H9 (cell line): ENCODE data around the gene SYT2. TPM values are rescaled to one million over a fixed set of nuclear protein-coding genes. Genes with fewer than 3 reads are reported as not detected.
"Not testable (repeated sequence)": the region's sequence is repeated elsewhere in the genome, so short reads cannot be mapped to it uniquely, and the experiment has no call there.

Source experiments
- DNase-seq: peaks from one replicate; pipeline ENCODE4 v3.0.0-alpha.2; 2017
- H2AFZ ChIP-seq: one replicate; pipeline ENCODE4 v1.6.1; 2013; ENCODE audit warnings: mild to moderate bottlenecking, low read length, control low read depth, moderate library complexity
- H2AK5ac ChIP-seq: 2 replicates; pipeline ENCODE4 v1.6.1; 2013; ENCODE audit warnings: low read length, control low read depth, mixed read lengths; ENCODE audit not compliant: insufficient read length
- H2BK120ac ChIP-seq: one replicate; pipeline ENCODE4 v1.6.1; 2013; ENCODE audit warnings: low read depth, mild to moderate bottlenecking, low read length, control low read depth, inconsistent platforms; ENCODE audit not compliant: poor library complexity, severe bottlenecking
- H2BK12ac ChIP-seq: 2 replicates; pipeline ENCODE4 v1.6.1; 2013; ENCODE audit warnings: low read length, control low read depth, mixed read lengths, low read depth; ENCODE audit not compliant: insufficient read length
- H2BK15ac ChIP-seq: 2 replicates; pipeline ENCODE4 v1.6.1; 2013; ENCODE audit warnings: low read depth, low read length, control low read depth
- H2BK20ac ChIP-seq: one replicate; pipeline ENCODE4 v1.6.1; 2013; ENCODE audit warnings: low read depth, mild to moderate bottlenecking, low read length, control low read depth, inconsistent platforms; ENCODE audit not compliant: poor library complexity, severe bottlenecking
- H2BK5ac ChIP-seq: 2 replicates; pipeline ENCODE4 v1.6.1; 2013; ENCODE audit warnings: low read length, control low read depth, mixed read lengths; ENCODE audit not compliant: insufficient read length
- H3K14ac ChIP-seq: 2 replicates; pipeline ENCODE4 v1.6.1; 2013; ENCODE audit warnings: low read length, control low read depth; ENCODE audit not compliant: insufficient read depth
- H3K18ac ChIP-seq: 2 replicates; pipeline ENCODE4 v1.6.1; 2013; ENCODE audit warnings: low read depth, mild to moderate bottlenecking, mixed read lengths, low read length, control low read depth; ENCODE audit not compliant: insufficient read length
- H3K23ac ChIP-seq: 2 replicates; pipeline ENCODE4 v1.6.1; 2013; ENCODE audit warnings: low read length, control low read depth, mixed read lengths, low read depth; ENCODE audit not compliant: insufficient read length
- H3K23me2 ChIP-seq: 2 replicates; pipeline ENCODE4 v1.6.1; 2013; ENCODE audit warnings: low read depth, mild to moderate bottlenecking, mixed read lengths, low read length, control low read depth; ENCODE audit not compliant: insufficient read length, poor library complexity, severe bottlenecking
- H3K27ac ChIP-seq: 2 replicates; pipeline ENCODE4 v1.5.1; 2013; ENCODE audit warnings: low read length, control low read depth, mixed read lengths, low read depth; ENCODE audit not compliant: insufficient read length
- H3K27me3 ChIP-seq: 2 replicates; pipeline ENCODE4 v1.6.1; 2013; ENCODE audit warnings: low read length, control low read depth, inconsistent platforms; ENCODE audit not compliant: insufficient read depth
- H3K4ac ChIP-seq: 2 replicates; pipeline ENCODE4 v1.6.1; 2013; ENCODE audit warnings: low read depth, mild to moderate bottlenecking, control low read depth, inconsistent platforms, low read length, moderate library complexity
- H3K4me1 ChIP-seq: 2 replicates; pipeline ENCODE4 v1.6.1; 2013; ENCODE audit warnings: low read length, control low read depth, inconsistent platforms; ENCODE audit not compliant: insufficient read depth
- H3K4me2 ChIP-seq: 2 replicates; pipeline ENCODE4 v1.6.1; 2013; ENCODE audit warnings: low read length, control low read depth, mixed read lengths; ENCODE audit not compliant: insufficient read length, insufficient read depth
- H3K56ac ChIP-seq: 2 replicates; pipeline ENCODE4 v1.6.1; 2013; ENCODE audit warnings: low read depth, mild to moderate bottlenecking, mixed read lengths, low read length, control low read depth; ENCODE audit not compliant: insufficient read length
- H3K79me1 ChIP-seq: 2 replicates; pipeline ENCODE4 v1.6.1; 2013; ENCODE audit warnings: low read depth, mild to moderate bottlenecking, moderate library complexity, low read length, control low read depth, inconsistent platforms; ENCODE audit not compliant: insufficient read depth, poor library complexity, severe bottlenecking
- H3K79me2 ChIP-seq: 2 replicates; pipeline ENCODE4 v1.6.1; 2013; ENCODE audit warnings: low read length, control low read depth, inconsistent platforms; ENCODE audit not compliant: insufficient read depth
- H3K9ac ChIP-seq: 2 replicates; pipeline ENCODE4 v1.6.1; 2013; ENCODE audit warnings: low read length, control low read depth, mixed read lengths; ENCODE audit not compliant: insufficient read length; ENCODE audit errors: extremely low read depth
- H3K9me3 ChIP-seq: one replicate; pipeline ENCODE4 v1.6.1; 2013; ENCODE audit warnings: low read depth, low read length, inconsistent platforms; ENCODE audit not compliant: control insufficient read depth
- H3T11ph ChIP-seq: one replicate; pipeline ENCODE4 v1.6.1; 2013; ENCODE audit warnings: mild to moderate bottlenecking, low read length, control low read depth, inconsistent platforms
- H4K20me1 ChIP-seq: one replicate; pipeline ENCODE4 v1.6.1; 2013; ENCODE audit not compliant: control insufficient read depth, insufficient read length, insufficient read depth
- H4K5ac ChIP-seq: 2 replicates; pipeline ENCODE4 v1.6.1; 2013; ENCODE audit warnings: low read depth, mild to moderate bottlenecking, mixed read lengths, low read length, control low read depth; ENCODE audit not compliant: insufficient read length
- H4K8ac ChIP-seq: replicated peaks from 2 replicates; pipeline ENCODE4 v1.6.1; 2013; ENCODE audit warnings: low read length, control low read depth, mixed read lengths, low read depth; ENCODE audit not compliant: insufficient read length
- H4K91ac ChIP-seq: 2 replicates; pipeline ENCODE4 v1.6.1; 2013; ENCODE audit warnings: low read depth, mild to moderate bottlenecking, moderate library complexity, mixed read lengths, low read length, control low read depth; ENCODE audit not compliant: insufficient read length
- H3K27ac Mint-ChIP-seq, 3 experiments: 2 replicates in 2 of 3; 3 replicates in 1 of 3; pipeline ENCODE4 v1.8.0; 2020 to 2021; ENCODE audit warnings: mixed read lengths in 3 of 3, mild to moderate bottlenecking in 1 of 3, moderate library complexity in 1 of 3
- H3K27me3 Mint-ChIP-seq: 2 replicates; pipeline ENCODE4 v1.8.0; 2021; ENCODE audit warnings: low read depth, mild to moderate bottlenecking, moderate library complexity, mixed read lengths
- H3K36me3 Mint-ChIP-seq, 3 experiments: 2 replicates in 2 of 3; 3 replicates in 1 of 3; pipeline ENCODE4 v1.8.0; 2020 to 2021; ENCODE audit warnings: low read depth in 3 of 3, mixed read lengths in 3 of 3; ENCODE audit not compliant: insufficient read depth in 1 of 3
- H3K4me1 Mint-ChIP-seq, 2 experiments: 2 replicates each; pipeline ENCODE4 v1.8.0; 2020; ENCODE audit warnings: mixed read lengths in 2 of 2
- H3K4me3 Mint-ChIP-seq, 2 experiments: 2 replicates in 1 of 2; 3 replicates in 1 of 2; pipeline ENCODE4 v1.8.0; 2020 to 2021; ENCODE audit warnings: mild to moderate bottlenecking in 2 of 2, mixed read lengths in 2 of 2, moderate library complexity in 1 of 2
- H3K9me3 Mint-ChIP-seq, 2 experiments: 2 replicates in 1 of 2; 3 replicates in 1 of 2; pipeline ENCODE4 v1.8.0; 2020; ENCODE audit warnings: mild to moderate bottlenecking in 2 of 2, mixed read lengths in 2 of 2, moderate library complexity in 1 of 2
- CTCF ChIP-seq: fragments of 200-600 bp; sonication (generic); conservative IDR thresholded peaks from 3 replicates; pipeline ENCODE4 v1.8.0; 2021; ENCODE audit warnings: antibody characterized with exemption, mild to moderate bottlenecking
- WGBS: extraction: QIAGEN DNeasy Blood & Tissue Kit; methylation state at CpG from one replicate; pipeline ENCODE4 v1.1.7; 2013; ENCODE audit warnings: missing lambda C conversion rate, low lambda C conversion rate, mixed read lengths; ENCODE audit not compliant: insufficient read length; ENCODE audit errors: extremely low coverage; 5-methylcytosine and 5-hydroxymethylcytosine counted together
- total RNA-seq: library from RNA; stranded (reverse); gene quantifications from 2 replicates; pipeline ENCODE4 v1.2.1, GENCODE V29; 2021

SYT2 gene
- total RNA-seq, 1 experiment from 2014 or later: 3.3 TPM

DNA sequence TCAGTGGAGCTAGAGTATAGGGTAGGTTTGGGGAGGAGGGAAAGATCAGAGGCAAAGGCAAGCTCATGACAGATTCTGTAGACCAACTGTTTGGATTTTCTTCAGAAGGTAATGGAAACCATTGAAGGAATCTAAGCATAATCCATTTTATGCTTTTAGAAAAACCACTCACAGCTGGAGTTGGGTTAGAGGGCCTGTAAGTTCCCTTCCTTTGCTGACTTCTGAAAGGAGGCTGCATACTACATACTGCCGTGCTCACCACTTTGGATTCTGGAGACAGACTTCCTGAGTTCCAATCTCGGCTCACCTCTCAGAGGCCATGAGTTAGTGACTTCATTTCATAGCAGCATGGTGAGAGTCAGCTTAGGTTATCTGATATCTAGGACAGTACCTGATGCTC, 6.4 kb upstream of the SYT2 start:
- Histone ChIP-seq H3K4me1 (peaks cover 9% of the 10 kb centered on the region), H3K9me3 (no peaks in the 10 kb centered on the region), H4K5ac (no peak overlapping the region), H3K27me3 (no peaks in the 10 kb centered on the region), H3K14ac (no peak overlapping the region), H3K56ac (no peak overlapping the region), H3K18ac (no peak overlapping the region), H3K79me1 (no peaks in the 10 kb centered on the region), H3K9ac (no peak overlapping the region), H2AK5ac (no peak overlapping the region), H2BK5ac (no peak overlapping the region), H3K79me2 (no peaks in the 10 kb centered on the region), H3K4me2 (no peak overlapping the region), H3K27ac (no peak overlapping the region), H4K20me1 (no peaks in the 10 kb centered on the region), H3T11ph (no peak overlapping the region), H2BK20ac (no peak overlapping the region), H4K91ac (no peak overlapping the region), H3K23me2 (no peaks in the 10 kb centered on the region), H3K4ac (no peak overlapping the region), H3K23ac (no peak overlapping the region), H2AFZ (no peak overlapping the region), H2BK12ac (no peak overlapping the region), H2BK15ac (no peak overlapping the region), H2BK120ac (no peak overlapping the region), H4K8ac (no peak overlapping the region)
- H3K36me3 Mint-ChIP-seq: no peaks in the 10 kb centered on the region
- peaks cover 30% of the 10 kb centered on the region in 2 experiments for H3K4me1 Mint-ChIP-seq
- TF ChIP-seq CTCF: no peak
- peaks cover 16% of the 10 kb centered on the region for H3K27me3 Mint-ChIP-seq
- no peak for DNase-seq
- 0 out of 5 replicates have a peak overlapping the region, but pooled peaks of 1 of the 2 experiments have one; percentile 8 for H3K4me3 Mint-ChIP-seq
- WGBS: no CpG with 5 or more reads among the region's 2 CpGs
- H3K9me3 Mint-ChIP-seq: no peaks in the 10 kb centered on the region
- no peak overlapping the region for H3K27ac Mint-ChIP-seq

- Mint-ChIP-seq H3K4me1 (peaks cover 39 to 42% of the 10 kb centered on the region in 2 experiments), H3K27me3 (peaks cover 39% of the 10 kb centered on the region)
- H3K9me3 Mint-ChIP-seq, H2BK12ac ChIP-seq, H4K91ac ChIP-seq, H3K9me3 ChIP-seq, H3K4me3 Mint-ChIP-seq, H3K56ac ChIP-seq, H3K9ac ChIP-seq, H3K4me1 ChIP-seq, H4K20me1 ChIP-seq, H3K14ac ChIP-seq, H2BK20ac ChIP-seq, H3K27me3 ChIP-seq, H2AK5ac ChIP-seq, H3K36me3 Mint-ChIP-seq, H3K79me1 ChIP-seq, H3K4ac ChIP-seq, H2AFZ ChIP-seq, H3K18ac ChIP-seq, H4K5ac ChIP-seq, H2BK120ac ChIP-seq, H2BK5ac ChIP-seq, H3K23ac ChIP-seq, H3K4me2 ChIP-seq, DNase-seq, H3K27ac ChIP-seq, H2BK15ac ChIP-seq, H3T11ph ChIP-seq, H3K79me2 ChIP-seq, H4K8ac ChIP-seq, H3K27ac Mint-ChIP-seq: not testable (repeated sequence)
- WGBS: no CpG with 5 or more reads among the region's 1 CpG
- peaks cover 11% of the 10 kb centered on the region for H3K23me2 ChIP-seq
Observed at GRCh38 chr1:202714202-202714601, 3.9 kb upstream of the SYT2 start.
